ENCODE measurements around the gene FAM181A.

FAM181A gene

GRCh38 chr14:93971635-93972027, 44.5 kb downstream of the FAM181A start:
- no peak for TF ChIP-seq CTCF (IDR thresholded peaks at IDR 0.05; ENCODE audit: low read depth, low read length, missing control alignments)
- in situ Hi-C loops (cut with HindIII; ENCODE audit: low sequenced_read_pairs): loop anchor here (5.0 kb wide), 1 partner anchor 56 kb away; the partner anchor contains the start of gene OTUB2
- H3K4me3 ChIP-seq (ENCODE audit: low read depth, low read length): no peak overlapping the region
- no peak for DNase-seq (ENCODE audit: low read depth)

GRCh38 chr14:93972618-93973205, 45.6 kb downstream of the FAM181A start:
- no peak overlapping the region for H3K4me3 ChIP-seq (ENCODE audit: low read depth, low read length)
- TF ChIP-seq CTCF (IDR thresholded peaks at IDR 0.05; ENCODE audit: low read depth, low read length, missing control alignments): no peak
- in situ Hi-C loops (cut with HindIII; ENCODE audit: low sequenced_read_pairs): loop anchor here (5.0 kb wide), 1 partner anchor 55 kb away; the partner anchor contains the start of gene OTUB2
- no peak for DNase-seq (ENCODE audit: low read depth)

DNA sequence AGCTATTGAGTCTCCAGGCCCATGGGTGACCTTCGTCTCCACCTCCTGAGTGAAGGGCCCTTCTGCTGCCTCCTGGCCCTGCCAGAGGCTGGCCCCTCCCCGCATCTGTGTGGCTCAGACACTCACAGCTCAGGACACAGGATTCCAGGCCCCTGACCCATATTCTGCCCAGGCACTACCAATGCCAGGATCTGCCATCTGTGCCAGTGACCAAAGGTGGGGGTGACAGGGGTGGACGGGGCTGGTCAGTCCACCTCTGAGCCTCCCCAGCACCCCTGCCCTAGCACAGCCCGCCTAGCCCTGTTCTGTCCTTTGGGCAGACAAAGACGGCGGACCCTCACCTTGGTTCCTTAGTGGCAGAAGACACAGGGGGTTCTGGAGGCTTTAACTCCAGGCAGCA, 46.5 kb downstream of the FAM181A start:
- no peak for DNase-seq (ENCODE audit: low read depth)
- TF ChIP-seq CTCF (IDR thresholded peaks at IDR 0.05; ENCODE audit: low read depth, low read length, missing control alignments): no peak
- H3K4me3 ChIP-seq (ENCODE audit: low read depth, low read length): no peak overlapping the region
- in situ Hi-C loops (cut with HindIII; ENCODE audit: low sequenced_read_pairs): loop anchor here (5.0 kb wide), 1 partner anchor 54 kb away; the partner anchor contains the start of gene OTUB2

- H3K4me3 ChIP-seq (ENCODE audit: low read depth, low read length): no peak overlapping the region
- in situ Hi-C loops (cut with HindIII; ENCODE audit: low sequenced_read_pairs): loop anchor here (5.0 kb wide), 1 partner anchor 53 kb away; the partner anchor contains the start of gene OTUB2
- no peak for TF ChIP-seq CTCF (IDR thresholded peaks at IDR 0.05; ENCODE audit: low read depth, low read length, missing control alignments)
- DNase-seq (ENCODE audit: low read depth): no peak
Measured at GRCh38 chr14:93974299-93974698, 47.2 kb downstream of the FAM181A start.

- in situ Hi-C loops (cut with HindIII; ENCODE audit: low sequenced_read_pairs): loop anchor here (5.0 kb wide), 1 partner anchor 52 kb away; the partner anchor contains the start of gene OTUB2
- no peak overlapping the region for H3K4me3 ChIP-seq (ENCODE audit: low read depth, low read length)
- TF ChIP-seq CTCF (IDR thresholded peaks at IDR 0.05; ENCODE audit: low read depth, low read length, missing control alignments): no peak
- DNase-seq (ENCODE audit: low read depth): no peak
Measured at GRCh38 chr14:93974833-93975232, 47.7 kb downstream of the FAM181A start.

GRCh38 chr14:93975791-93976476, 48.8 kb downstream of the FAM181A start:
- H3K4me3 ChIP-seq (ENCODE audit: low read depth, low read length): no peak overlapping the region
- no peak for TF ChIP-seq CTCF (IDR thresholded peaks at IDR 0.05; ENCODE audit: low read depth, low read length, missing control alignments)
- in situ Hi-C loops (cut with HindIII; ENCODE audit: low sequenced_read_pairs): no loop called here
- DNase-seq (ENCODE audit: low read depth): no peak
